Osteoblast (primary cell): ENCODE data around the gene SYNM. TPM values are rescaled to one million over a fixed set of nuclear protein-coding genes. Genes with fewer than 3 reads are reported as not detected.

ENCODE experiments used
- DNase-seq: peaks from one replicate; pipeline ENCODE4 v3.0.0; 2011; ENCODE audit warnings: low spot score, mixed read lengths; ENCODE audit not compliant: insufficient read length; ENCODE audit errors: missing footprints
- H2AFZ ChIP-seq: 2 replicates; pipeline ENCODE4 v1.6.0; 2011; ENCODE audit warnings: mild to moderate bottlenecking, low read length
- H3K27ac ChIP-seq: 2 replicates; pipeline ENCODE4 v1.5.1; 2011; ENCODE audit warnings: mild to moderate bottlenecking, low read depth, low read length, moderate library complexity
- H3K27me3 ChIP-seq: 2 replicates; pipeline ENCODE4 v1.6.0; 2012; ENCODE audit warnings: mild to moderate bottlenecking, control low read depth, inconsistent platforms, low read length, moderate library complexity; ENCODE audit not compliant: insufficient read depth
- H3K36me3 ChIP-seq: 2 replicates; pipeline ENCODE4 v1.5.1; 2011; ENCODE audit warnings: mild to moderate bottlenecking, low read length, control low read depth, moderate library complexity; ENCODE audit not compliant: insufficient read depth
- H3K4me1 ChIP-seq: 2 replicates; pipeline ENCODE4 v1.5.1; 2011; ENCODE audit warnings: mild to moderate bottlenecking, low read length, control low read depth, moderate library complexity; ENCODE audit not compliant: insufficient read depth
- H3K4me2 ChIP-seq: 2 replicates; pipeline ENCODE4 v1.6.0; 2011; ENCODE audit warnings: mild to moderate bottlenecking, low read length; ENCODE audit not compliant: insufficient read depth
- H3K4me3 ChIP-seq: fragments of 200-600 bp; sonication (generic); 3 replicates; pipeline ENCODE4 v1.5.1; 2012; ENCODE audit warnings: mild to moderate bottlenecking, low read length, inconsistent platforms; ENCODE audit not compliant: insufficient read depth
- H3K79me2 ChIP-seq: 2 replicates; pipeline ENCODE4 v1.6.0; 2012; ENCODE audit warnings: mild to moderate bottlenecking, low read length, control low read depth, inconsistent platforms; ENCODE audit not compliant: insufficient read depth
- H3K9me3 ChIP-seq: 2 replicates; pipeline ENCODE4 v1.5.1; 2011; ENCODE audit warnings: low read depth, low read length, control low read depth
- H4K20me1 ChIP-seq: 2 replicates; pipeline ENCODE4 v1.6.0; 2012; ENCODE audit warnings: mild to moderate bottlenecking, low read length, control low read depth; ENCODE audit not compliant: insufficient read depth
- total RNA-seq: library from RNA; depleted of rRNA; stranded (reverse); fragments of >200 nt; gene quantifications from 2 replicates; pipeline ENCODE4 v1.2.3, GENCODE V29; 2012
- TF ChIP-seq, protein P1 (sequence below): IDR thresholded peaks from 2 replicates; pipeline ENCODE4 v1.5.1; 2011; ENCODE audit warnings: mild to moderate bottlenecking, low read depth, low read length, moderate library complexity; ENCODE audit errors: extremely low read depth

Gene SYNM
- total RNA-seq, 1 donor = 4.0 TPM

DNA sequence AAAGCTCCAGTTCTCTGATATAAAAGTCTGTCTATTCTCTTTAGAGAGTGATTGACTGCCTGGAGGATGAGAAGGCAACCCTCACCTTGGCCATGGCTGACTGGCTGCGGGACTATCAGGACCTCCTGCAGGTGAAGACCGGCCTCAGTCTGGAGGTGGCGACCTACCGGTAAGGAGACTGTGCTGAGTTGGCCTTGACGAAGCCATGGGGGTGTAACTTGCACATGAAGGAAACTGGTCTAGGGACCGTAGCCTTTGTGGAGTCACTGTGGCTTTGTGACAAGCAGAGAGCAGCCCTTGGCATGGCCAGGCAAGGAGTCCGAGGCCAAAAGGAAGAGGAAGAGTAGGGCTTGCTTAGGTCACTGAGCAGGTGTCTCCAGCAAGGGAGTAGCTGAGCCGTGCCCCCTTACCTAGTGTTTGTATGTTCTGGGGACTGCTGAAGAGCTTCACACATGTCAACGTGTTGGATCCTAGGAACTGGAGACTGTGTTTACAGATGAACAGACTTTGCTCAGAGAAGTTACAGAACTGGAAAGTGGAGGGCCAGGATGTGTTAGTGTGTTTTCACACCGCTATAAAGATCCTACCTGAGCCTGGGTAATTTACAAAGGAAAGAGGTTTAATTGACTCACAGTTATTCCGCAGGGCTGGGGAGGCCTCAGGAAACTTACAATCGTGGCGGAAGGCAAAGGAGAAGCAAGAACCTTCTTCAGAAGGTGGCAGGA is 8.8 kb downstream of the SYNM start:
- Histone ChIP-seq H3K79me2 (no peaks in the 10 kb centered on the region), H3K4me1 (peaks cover 13% of the 10 kb centered on the region), H3K36me3 (no peaks in the 10 kb centered on the region), H3K4me3 (no peak overlapping the region), H2AFZ (no peak overlapping the region), H3K9me3 (no peaks in the 10 kb centered on the region), H4K20me1 (no peaks in the 10 kb centered on the region), H3K4me2 (no peak overlapping the region), H3K27me3 (no peaks in the 10 kb centered on the region), H3K27ac (no peak overlapping the region)
- TF ChIP-seq, protein P1, sequence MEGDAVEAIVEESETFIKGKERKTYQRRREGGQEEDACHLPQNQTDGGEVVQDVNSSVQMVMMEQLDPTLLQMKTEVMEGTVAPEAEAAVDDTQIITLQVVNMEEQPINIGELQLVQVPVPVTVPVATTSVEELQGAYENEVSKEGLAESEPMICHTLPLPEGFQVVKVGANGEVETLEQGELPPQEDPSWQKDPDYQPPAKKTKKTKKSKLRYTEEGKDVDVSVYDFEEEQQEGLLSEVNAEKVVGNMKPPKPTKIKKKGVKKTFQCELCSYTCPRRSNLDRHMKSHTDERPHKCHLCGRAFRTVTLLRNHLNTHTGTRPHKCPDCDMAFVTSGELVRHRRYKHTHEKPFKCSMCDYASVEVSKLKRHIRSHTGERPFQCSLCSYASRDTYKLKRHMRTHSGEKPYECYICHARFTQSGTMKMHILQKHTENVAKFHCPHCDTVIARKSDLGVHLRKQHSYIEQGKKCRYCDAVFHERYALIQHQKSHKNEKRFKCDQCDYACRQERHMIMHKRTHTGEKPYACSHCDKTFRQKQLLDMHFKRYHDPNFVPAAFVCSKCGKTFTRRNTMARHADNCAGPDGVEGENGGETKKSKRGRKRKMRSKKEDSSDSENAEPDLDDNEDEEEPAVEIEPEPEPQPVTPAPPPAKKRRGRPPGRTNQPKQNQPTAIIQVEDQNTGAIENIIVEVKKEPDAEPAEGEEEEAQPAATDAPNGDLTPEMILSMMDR = no peak
- no peak for DNase-seq

DNA sequence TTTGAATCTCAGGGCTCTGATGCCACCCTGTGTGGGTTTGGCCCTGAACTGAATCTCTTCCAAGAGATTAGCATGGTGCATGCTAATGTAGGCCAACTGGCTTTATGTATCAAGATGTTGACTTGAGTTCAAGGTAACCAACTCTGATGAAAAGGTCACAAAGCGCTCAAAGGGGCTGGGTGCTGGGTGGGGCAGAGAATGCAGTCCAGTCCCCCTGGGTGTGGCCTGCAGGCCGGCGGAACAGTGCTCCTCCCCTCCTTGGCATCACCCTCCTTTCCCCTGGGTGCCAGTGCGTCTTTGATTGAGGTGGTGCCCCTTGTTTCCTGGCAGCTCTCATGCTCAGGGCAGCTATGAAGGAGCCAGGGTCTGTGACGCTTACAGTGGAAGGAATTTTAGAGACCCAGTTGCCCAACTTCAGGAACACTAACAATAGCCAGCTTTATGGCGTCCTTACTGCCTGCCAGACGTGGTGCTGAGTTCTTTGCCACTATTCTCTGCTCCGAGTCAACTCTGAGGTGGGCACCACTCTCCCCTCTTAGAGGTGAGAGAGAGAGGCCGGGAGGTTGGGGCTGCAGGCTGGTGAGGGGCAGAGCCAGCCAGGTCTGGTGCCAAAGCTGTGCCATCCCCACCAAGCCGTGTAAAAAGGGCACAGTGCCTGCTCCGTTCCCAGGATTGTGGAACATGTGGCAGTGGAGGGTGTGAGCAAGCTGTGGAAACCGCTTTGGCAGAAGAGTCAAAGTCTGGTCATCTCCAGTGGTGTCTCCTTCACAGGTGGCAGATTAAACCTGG is 9.8 kb downstream of the SYNM start:
- TF ChIP-seq, protein P1 = no peak
- no peaks in the 10 kb centered on the region for H3K9me3 ChIP-seq
- no peaks in the 10 kb centered on the region for H4K20me1 ChIP-seq
- H3K4me2 ChIP-seq = no peak overlapping the region
- no peak overlapping the region for H3K27ac ChIP-seq
- H3K36me3 ChIP-seq = no peaks in the 10 kb centered on the region
- no peak for DNase-seq
- no peaks in the 10 kb centered on the region for H3K27me3 ChIP-seq
- peaks cover 13% of the 10 kb centered on the region for H3K4me1 ChIP-seq
- H3K4me3 ChIP-seq = no peak overlapping the region
- H2AFZ ChIP-seq = no peak overlapping the region
- no peaks in the 10 kb centered on the region for H3K79me2 ChIP-seq

DNA sequence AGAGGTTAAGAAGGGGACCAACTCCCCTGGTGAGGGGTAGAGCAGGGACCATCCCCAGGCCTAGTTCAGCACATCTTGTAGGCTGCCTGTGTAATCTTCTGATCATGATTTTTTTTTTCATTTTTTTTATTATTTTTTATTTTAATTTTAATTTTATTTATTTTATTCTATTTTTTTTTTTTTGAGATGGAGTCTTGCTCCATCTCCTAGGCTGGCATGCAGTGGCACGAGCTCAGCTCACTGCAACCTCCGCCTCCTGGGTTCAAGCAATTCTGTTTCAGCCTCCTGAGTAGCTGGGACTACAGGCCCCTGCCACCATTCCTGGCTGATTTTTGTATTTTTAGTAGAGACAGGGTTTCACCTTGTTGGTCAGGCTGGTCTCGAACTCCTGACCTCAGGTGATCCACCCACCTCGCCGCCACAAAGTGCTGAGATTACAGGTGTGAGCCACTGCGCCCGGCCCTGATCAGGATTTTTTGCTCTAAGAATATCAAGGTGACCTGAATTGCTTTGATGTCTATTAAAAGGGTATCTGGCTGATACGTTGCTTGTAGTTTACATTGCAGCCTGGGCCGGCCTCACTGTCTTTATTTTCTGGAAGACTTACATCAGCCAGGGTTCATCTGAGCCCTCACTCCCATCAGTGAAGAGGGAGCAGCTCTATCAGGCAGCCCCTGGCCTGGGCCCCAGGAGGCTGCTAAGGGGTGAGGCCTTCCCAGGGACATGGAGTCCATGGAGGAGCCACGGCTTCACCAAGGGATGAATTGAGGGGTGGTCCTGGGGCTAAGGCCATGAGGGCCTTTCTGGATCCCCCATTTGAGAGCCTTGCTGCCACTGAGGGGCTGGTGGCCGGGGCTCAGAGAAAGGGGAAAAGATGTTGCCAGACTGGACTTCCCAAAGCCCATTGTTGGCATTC is 10.7 kb downstream of the SYNM start:
- no peaks in the 10 kb centered on the region for H3K36me3 ChIP-seq
- H4K20me1 ChIP-seq = no peaks in the 10 kb centered on the region
- H2AFZ ChIP-seq = no peak overlapping the region
- no peaks in the 10 kb centered on the region for H3K79me2 ChIP-seq
- H3K27me3 ChIP-seq = no peaks in the 10 kb centered on the region
- no peaks in the 10 kb centered on the region for H3K9me3 ChIP-seq
- no peak for DNase-seq
- TF ChIP-seq, protein P1 = no peak
- no peak overlapping the region for H3K27ac ChIP-seq
- H3K4me2 ChIP-seq = no peak overlapping the region
- H3K4me1 ChIP-seq = peaks cover 9% of the 10 kb centered on the region
- H3K4me3 ChIP-seq = no peak overlapping the region
